ENCODE results near the gene MMP13. TPM values are rescaled to one million over a fixed set of nuclear protein-coding genes. Genes with fewer than 3 reads are reported as not detected.

Gene MMP13
- total RNA-seq, 1 donor from 2014 or later, result 0.98 TPM

DNA sequence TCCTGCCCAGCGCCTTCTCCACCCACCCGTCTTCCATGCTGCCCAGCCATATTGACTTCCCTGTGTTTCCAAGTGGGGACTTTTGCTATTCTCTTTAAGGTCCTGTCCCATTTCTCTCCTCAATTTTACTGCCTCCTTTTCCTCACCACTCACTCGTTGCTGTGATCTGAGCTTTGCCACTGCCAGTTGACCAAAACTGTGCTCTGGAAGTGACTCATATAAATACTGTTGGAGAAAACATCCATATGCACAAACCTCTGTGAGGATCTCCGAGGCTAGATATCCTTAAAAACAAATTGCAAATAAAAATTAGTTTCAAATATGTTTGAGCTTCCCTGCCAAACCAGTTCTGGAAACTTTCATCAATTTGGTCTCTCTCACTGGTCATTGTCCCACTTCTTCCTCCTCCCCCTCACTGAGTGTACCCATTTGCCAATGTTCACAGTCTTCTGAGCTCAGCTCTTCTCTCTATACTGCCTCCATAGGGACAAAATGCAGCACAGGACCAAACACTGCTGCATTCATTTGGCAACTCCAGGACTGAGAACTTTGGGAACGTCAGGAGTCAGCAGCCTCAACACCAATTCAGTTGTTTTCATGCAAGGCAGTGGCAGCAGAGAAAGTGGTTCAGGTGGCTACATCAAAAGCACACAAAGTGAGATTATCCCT lies 34.0 kb upstream of the MMP13 start:
- Histone ChIP-seq H3K4me1 (no peaks in the 10 kb centered on the region), H3K27me3 (no peaks in the 10 kb centered on the region), H3K27ac (no peak overlapping the region), H3K9me3 (no peaks in the 10 kb centered on the region), H3K4me3 (no peak overlapping the region), H3K36me3 (no peaks in the 10 kb centered on the region)
- intact Hi-C loops (cut with DNase I), result no loop called here
- no peak for TF ChIP-seq POLR2AphosphoS5 (IDR thresholded peaks at IDR 0.05; ENCODE audit: insufficient read depth in 1 of 2, low read depth in 1 of 2)
- no peak for TF ChIP-seq POLR2A (IDR thresholded peaks at IDR 0.05)
- TF ChIP-seq, protein P1, sequence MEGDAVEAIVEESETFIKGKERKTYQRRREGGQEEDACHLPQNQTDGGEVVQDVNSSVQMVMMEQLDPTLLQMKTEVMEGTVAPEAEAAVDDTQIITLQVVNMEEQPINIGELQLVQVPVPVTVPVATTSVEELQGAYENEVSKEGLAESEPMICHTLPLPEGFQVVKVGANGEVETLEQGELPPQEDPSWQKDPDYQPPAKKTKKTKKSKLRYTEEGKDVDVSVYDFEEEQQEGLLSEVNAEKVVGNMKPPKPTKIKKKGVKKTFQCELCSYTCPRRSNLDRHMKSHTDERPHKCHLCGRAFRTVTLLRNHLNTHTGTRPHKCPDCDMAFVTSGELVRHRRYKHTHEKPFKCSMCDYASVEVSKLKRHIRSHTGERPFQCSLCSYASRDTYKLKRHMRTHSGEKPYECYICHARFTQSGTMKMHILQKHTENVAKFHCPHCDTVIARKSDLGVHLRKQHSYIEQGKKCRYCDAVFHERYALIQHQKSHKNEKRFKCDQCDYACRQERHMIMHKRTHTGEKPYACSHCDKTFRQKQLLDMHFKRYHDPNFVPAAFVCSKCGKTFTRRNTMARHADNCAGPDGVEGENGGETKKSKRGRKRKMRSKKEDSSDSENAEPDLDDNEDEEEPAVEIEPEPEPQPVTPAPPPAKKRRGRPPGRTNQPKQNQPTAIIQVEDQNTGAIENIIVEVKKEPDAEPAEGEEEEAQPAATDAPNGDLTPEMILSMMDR (IDR thresholded peaks at IDR 0.05), result no peak
- DNase-seq (ENCODE audit: extremely low spot score in 2 of 2), result no peak

DNA sequence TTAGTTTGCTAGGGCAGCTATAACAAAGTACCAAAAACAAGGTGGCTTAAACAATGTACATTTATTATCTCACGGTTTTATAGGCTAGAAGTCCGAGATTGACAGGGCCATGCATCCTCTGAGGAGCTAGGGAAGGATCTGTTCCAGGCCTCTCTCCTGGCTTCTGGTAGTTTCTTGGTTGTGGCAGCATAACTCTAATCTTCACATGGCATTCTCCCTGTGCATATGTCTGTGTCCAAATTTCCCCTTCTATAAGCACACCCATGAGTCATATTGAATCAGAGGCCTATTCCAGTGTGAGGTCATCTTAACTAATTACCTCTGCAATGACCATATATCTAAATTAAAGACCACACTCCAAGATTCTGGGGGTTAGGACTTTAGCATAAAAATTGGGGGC lies 31.3 kb upstream of the MMP13 start:
- intact Hi-C loops (cut with DNase I), result no loop called here
- Histone ChIP-seq H3K27ac (no peak overlapping the region), H3K36me3 (no peaks in the 10 kb centered on the region), H3K9me3 (no peaks in the 10 kb centered on the region), H3K4me3 (no peak overlapping the region), H3K4me1 (no peaks in the 10 kb centered on the region), H3K27me3 (no peaks in the 10 kb centered on the region)
- TF ChIP-seq, protein P1 (IDR thresholded peaks at IDR 0.05), result no peak
- TF ChIP-seq POLR2AphosphoS5 (IDR thresholded peaks at IDR 0.05; ENCODE audit: insufficient read depth in 1 of 2, low read depth in 1 of 2) (no peak), POLR2A (IDR thresholded peaks at IDR 0.05) (no peak)
- no peak for DNase-seq (ENCODE audit: extremely low spot score in 2 of 2)

DNA sequence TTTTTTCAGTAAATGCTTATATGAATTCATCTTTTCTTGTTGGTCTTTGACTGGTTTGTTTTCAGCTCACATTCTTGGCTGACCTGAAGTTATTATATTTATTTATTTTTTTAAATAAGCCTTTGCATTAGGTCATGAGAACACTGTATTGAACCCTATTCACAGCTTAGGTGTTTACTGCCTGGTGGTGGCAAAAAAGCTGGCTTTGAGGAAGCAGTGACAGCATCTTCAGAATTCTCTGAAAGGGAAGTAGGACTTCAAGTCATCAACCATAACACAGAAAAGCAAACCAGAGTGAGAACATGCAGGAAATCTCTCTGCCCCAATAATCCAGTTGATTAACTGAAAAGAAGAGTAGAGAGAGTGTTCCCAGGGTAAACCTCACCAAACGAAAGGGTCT lies 30.3 kb upstream of the MMP13 start:
- intact Hi-C loops (cut with DNase I), result no loop called here
- Histone ChIP-seq H3K9me3 (no peaks in the 10 kb centered on the region), H3K4me1 (no peaks in the 10 kb centered on the region), H3K27me3 (no peaks in the 10 kb centered on the region), H3K4me3 (no peak overlapping the region), H3K36me3 (no peaks in the 10 kb centered on the region), H3K27ac (no peak overlapping the region)
- TF ChIP-seq, protein P1 (IDR thresholded peaks at IDR 0.05), result no peak
- TF ChIP-seq POLR2A (IDR thresholded peaks at IDR 0.05), result no peak
- TF ChIP-seq POLR2AphosphoS5 (IDR thresholded peaks at IDR 0.05; ENCODE audit: insufficient read depth in 1 of 2, low read depth in 1 of 2), result no peak
- DNase-seq (ENCODE audit: extremely low spot score in 2 of 2), result no peak

DNA sequence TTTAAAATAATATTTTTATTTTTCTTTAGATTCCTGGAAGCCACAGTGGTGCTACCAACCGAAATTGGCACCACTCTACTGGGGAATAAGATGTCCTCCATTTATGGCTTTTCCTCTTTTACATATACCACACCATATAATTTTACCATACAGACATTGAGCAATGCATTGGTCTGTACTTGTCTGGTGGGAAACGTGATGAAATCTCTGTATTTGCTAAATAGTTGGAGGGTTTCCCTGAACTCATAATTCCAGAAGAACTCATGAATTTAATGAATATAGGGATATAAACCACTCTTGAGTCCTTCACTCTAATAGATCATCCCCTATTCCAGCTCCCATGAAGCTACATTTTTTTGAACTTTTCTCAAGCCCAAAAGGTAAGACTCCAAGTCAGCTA lies 28.0 kb upstream of the MMP13 start:
- no peaks in the 10 kb centered on the region for H3K9me3 ChIP-seq
- H3K36me3 ChIP-seq, result no peaks in the 10 kb centered on the region
- no peaks in the 10 kb centered on the region for H3K4me1 ChIP-seq
- H3K4me3 ChIP-seq, result no peak overlapping the region
- no peak for DNase-seq (ENCODE audit: extremely low spot score in 2 of 2)
- no peaks in the 10 kb centered on the region for H3K27me3 ChIP-seq
- H3K27ac ChIP-seq, result no peak overlapping the region
- intact Hi-C loops (cut with DNase I), result no loop called here
- no peak for TF ChIP-seq POLR2A (IDR thresholded peaks at IDR 0.05)
- TF ChIP-seq POLR2AphosphoS5 (IDR thresholded peaks at IDR 0.05; ENCODE audit: insufficient read depth in 1 of 2, low read depth in 1 of 2), result no peak
- TF ChIP-seq, protein P1 (IDR thresholded peaks at IDR 0.05), result no peak

DNA sequence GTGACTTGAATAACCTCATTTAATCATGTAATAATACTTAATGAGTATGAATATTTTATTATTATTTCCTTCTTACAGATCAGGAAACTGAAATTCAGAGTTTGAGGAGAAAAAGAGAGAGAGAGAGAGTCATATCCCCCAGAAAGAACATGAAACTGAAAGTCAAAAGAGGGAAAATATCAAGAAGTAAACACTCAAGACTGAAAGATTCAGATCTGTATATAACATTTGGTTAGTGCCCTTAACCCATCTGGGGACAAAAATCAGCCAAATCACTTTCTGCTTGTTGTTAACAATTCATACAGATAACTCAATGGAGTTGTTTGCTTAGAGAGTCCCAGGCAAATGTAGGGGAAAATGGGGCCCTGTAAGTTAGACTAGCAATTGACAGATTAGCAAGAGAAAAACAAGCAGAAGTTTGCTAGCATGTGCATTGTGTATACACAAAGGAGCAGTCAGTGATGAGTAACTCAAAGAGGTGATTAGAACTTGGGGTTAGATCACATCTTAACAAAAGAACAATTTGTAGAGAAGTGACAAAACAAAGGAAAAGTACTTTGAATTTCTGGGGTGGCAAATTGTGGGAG lies 25.9 kb upstream of the MMP13 start:
- intact Hi-C loops (cut with DNase I), result no loop called here
- TF ChIP-seq POLR2AphosphoS5 (IDR thresholded peaks at IDR 0.05; ENCODE audit: insufficient read depth in 1 of 2, low read depth in 1 of 2) (no peak), POLR2A (IDR thresholded peaks at IDR 0.05) (no peak)
- TF ChIP-seq, protein P1 (IDR thresholded peaks at IDR 0.05), result no peak

More for the DNA sequence above, 25.9 kb upstream of the MMP13 start:
- no peak for DNase-seq (ENCODE audit: extremely low spot score in 2 of 2)
- Histone ChIP-seq H3K36me3 (no peaks in the 10 kb centered on the region), H3K27me3 (no peaks in the 10 kb centered on the region), H3K9me3 (no peaks in the 10 kb centered on the region), H3K27ac (no peak overlapping the region), H3K4me3 (no peak overlapping the region), H3K4me1 (no peaks in the 10 kb centered on the region)
